SU-DHL-6 (cell line): ENCODE results near the gene MMP24OS.

Experiments used
- EZH2phosphoT487 ChIP-seq: fragments of 200-600 bp; sonication (generic), shearing (Covaris generic); conservative IDR thresholded peaks from 2 replicates; pipeline ENCODE4 v1.6.1; 2018; ENCODE audit warnings: mild to moderate bottlenecking, antibody characterized with exemption, low read length, moderate library complexity, mixed read lengths
- TF ChIP-seq, protein P1 (sequence below): fragments of 200-600 bp; sonication (generic); IDR thresholded peaks from one replicate; pipeline ENCODE4 v1.5.1; 2017; ENCODE audit warnings: antibody characterized with exemption, mild to moderate bottlenecking, low read length, moderate library complexity; ENCODE audit not compliant: insufficient read depth, poor library complexity, severe bottlenecking

GRCh38 chr20:35303735-35304491 lies 26.0 kb upstream of the MMP24OS start:
- TF ChIP-seq, protein P1, sequence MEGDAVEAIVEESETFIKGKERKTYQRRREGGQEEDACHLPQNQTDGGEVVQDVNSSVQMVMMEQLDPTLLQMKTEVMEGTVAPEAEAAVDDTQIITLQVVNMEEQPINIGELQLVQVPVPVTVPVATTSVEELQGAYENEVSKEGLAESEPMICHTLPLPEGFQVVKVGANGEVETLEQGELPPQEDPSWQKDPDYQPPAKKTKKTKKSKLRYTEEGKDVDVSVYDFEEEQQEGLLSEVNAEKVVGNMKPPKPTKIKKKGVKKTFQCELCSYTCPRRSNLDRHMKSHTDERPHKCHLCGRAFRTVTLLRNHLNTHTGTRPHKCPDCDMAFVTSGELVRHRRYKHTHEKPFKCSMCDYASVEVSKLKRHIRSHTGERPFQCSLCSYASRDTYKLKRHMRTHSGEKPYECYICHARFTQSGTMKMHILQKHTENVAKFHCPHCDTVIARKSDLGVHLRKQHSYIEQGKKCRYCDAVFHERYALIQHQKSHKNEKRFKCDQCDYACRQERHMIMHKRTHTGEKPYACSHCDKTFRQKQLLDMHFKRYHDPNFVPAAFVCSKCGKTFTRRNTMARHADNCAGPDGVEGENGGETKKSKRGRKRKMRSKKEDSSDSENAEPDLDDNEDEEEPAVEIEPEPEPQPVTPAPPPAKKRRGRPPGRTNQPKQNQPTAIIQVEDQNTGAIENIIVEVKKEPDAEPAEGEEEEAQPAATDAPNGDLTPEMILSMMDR = peak; percentile 88
- TF ChIP-seq EZH2phosphoT487 = no peak
